Lung (tissue), 12 donors: ENCODE data around the gene LRFN3. TPM values are rescaled to one million over a fixed set of nuclear protein-coding genes. Genes with fewer than 3 reads are reported as not detected.

Source experiments
- ATAC-seq: fragments of 200-7000 bp; cut with Tn5 transposase; one replicate; pipeline ENCODE4 v1.9.1; 2020; ENCODE audit warnings: moderate number of reproducible peaks; ENCODE audit not compliant: insufficient read depth, low FRiP score
- DNase-seq, 3 donors: peaks; one replicate each; pipeline ENCODE4 v3.0.0-alpha.2; 2013 to 2017
- H3K27ac ChIP-seq, 2 donors: one replicate each; pipeline ENCODE4 v1.5.1; 2013; ENCODE audit warnings: mild to moderate bottlenecking in 2 of 2, moderate library complexity in 2 of 2, control low read depth in 1 of 2, inconsistent platforms in 1 of 2, low read depth in 1 of 2, low read length in 1 of 2
- H3K27me3 ChIP-seq, 3 donors: one replicate each; pipeline ENCODE4 v1.5.1; 2013; ENCODE audit warnings: low read length in 2 of 3; ENCODE audit not compliant: control insufficient read depth in 3 of 3, insufficient read depth in 3 of 3
- H3K36me3 ChIP-seq, 4 donors: one replicate each; pipeline ENCODE4 v1.5.1; 2013; ENCODE audit warnings: low read length in 4 of 4, mild to moderate bottlenecking in 1 of 4, moderate library complexity in 1 of 4; ENCODE audit not compliant: control insufficient read depth in 4 of 4, insufficient read depth in 4 of 4
- H3K4me1 ChIP-seq, 5 donors: one replicate each; pipeline ENCODE4 v1.5.1; 2013; ENCODE audit warnings: low read length in 5 of 5, mild to moderate bottlenecking in 2 of 5, moderate library complexity in 1 of 5; ENCODE audit not compliant: control insufficient read depth in 5 of 5, insufficient read depth in 5 of 5
- H3K4me3 ChIP-seq: one replicate; pipeline ENCODE4 v1.5.1; 2013; ENCODE audit warnings: mild to moderate bottlenecking, control low read depth, moderate library complexity
- H3K9ac ChIP-seq, 2 donors: one replicate each; pipeline ENCODE4 v1.5.1; 2013; ENCODE audit warnings: low read length in 2 of 2, control low read depth in 1 of 2; ENCODE audit not compliant: insufficient read depth in 1 of 2
- H3K9me3 ChIP-seq, 4 donors: one replicate each; pipeline ENCODE4 v1.5.1; 2013; ENCODE audit warnings: low read length in 3 of 4, mild to moderate bottlenecking in 1 of 4, moderate library complexity in 1 of 4; ENCODE audit not compliant: control insufficient read depth in 4 of 4, insufficient read depth in 3 of 4
- WGBS, 2 donors: extraction: QIAGEN DNeasy Blood & Tissue Kit; methylation state at CpG; one replicate each; pipeline ENCODE4 v1.1.7; 2013; 5-methylcytosine and 5-hydroxymethylcytosine counted together
- polyA plus RNA-seq, 2 donors: library from polyadenylated mRNA; stranded (reverse); fragments of 200-250 nt; gene quantifications; one replicate each; pipeline ENCODE4 v1.2.1, GENCODE V29; 2013
- total RNA-seq, 2 donors: library from RNA; depleted of rRNA in 1 of 2; stranded (reverse); fragments of >200 nt in 1 of 2; gene quantifications; one replicate each; pipeline ENCODE4 v1.2.1, GENCODE V29; 2014 to 2021
- TF ChIP-seq, protein P1 (sequence below): IDR thresholded peaks from 2 replicates; pipeline ENCODE4 v1.5.1; 2012; ENCODE audit warnings: mild to moderate bottlenecking; ENCODE audit errors: control extremely low read depth, extremely low read depth
- donor health status: control.
- donor health status: control.
- donor health status: Bipolar disorder and iron deficiency.
- donor health status: healthy.
- donor health status: DM: yes; HTN: yes; CAD: no.

LRFN3 gene
- total and polyA plus RNA-seq, 4 donors, result 3.6 to 14.0 (median 7.6) TPM

DNA sequence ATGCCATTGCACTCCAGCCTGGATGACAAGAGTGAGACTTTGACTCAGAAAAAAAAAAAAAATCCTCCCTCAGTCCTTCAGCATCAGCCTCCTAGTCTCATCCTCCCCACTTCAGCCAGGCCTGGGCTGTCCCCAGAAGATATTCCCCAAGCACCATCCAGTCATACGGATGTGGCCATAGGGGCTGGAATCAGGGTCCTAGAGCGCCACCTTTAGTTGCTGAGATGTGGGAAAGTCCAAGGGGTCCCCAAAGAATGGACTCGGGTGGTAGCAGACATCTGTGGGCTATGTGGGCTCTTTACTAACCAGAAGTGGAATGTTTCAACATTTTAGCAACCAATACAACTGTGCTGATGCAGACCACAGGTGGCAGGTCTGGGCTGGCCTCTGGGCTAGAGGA is 25.0 kb upstream of the LRFN3 start:
- Histone ChIP-seq H3K27me3 (no peaks in the 10 kb centered on the region), H3K27ac (no peak overlapping the region), H3K9me3 (peaks cover 0 to 1% (median 0%) of the 10 kb centered on the region in 4 donors), H3K36me3 (no peaks in the 10 kb centered on the region), H3K9ac (no peak overlapping the region), H3K4me1 (peaks cover 0 to 11% (median 0%) of the 10 kb centered on the region in 5 donors), H3K4me3 (no peak overlapping the region)
- WGBS, 2 donors, result 45 to 57% methylated on average over 3 of the region's 3 CpGs
- DNase-seq (no peak), ATAC-seq (no peak)
- TF ChIP-seq, protein P1, sequence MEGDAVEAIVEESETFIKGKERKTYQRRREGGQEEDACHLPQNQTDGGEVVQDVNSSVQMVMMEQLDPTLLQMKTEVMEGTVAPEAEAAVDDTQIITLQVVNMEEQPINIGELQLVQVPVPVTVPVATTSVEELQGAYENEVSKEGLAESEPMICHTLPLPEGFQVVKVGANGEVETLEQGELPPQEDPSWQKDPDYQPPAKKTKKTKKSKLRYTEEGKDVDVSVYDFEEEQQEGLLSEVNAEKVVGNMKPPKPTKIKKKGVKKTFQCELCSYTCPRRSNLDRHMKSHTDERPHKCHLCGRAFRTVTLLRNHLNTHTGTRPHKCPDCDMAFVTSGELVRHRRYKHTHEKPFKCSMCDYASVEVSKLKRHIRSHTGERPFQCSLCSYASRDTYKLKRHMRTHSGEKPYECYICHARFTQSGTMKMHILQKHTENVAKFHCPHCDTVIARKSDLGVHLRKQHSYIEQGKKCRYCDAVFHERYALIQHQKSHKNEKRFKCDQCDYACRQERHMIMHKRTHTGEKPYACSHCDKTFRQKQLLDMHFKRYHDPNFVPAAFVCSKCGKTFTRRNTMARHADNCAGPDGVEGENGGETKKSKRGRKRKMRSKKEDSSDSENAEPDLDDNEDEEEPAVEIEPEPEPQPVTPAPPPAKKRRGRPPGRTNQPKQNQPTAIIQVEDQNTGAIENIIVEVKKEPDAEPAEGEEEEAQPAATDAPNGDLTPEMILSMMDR, result no peak

- WGBS, 2 donors, result 43 to 58% methylated on average over 5 of the region's 5 CpGs
- Histone ChIP-seq H3K9ac (no peak overlapping the region), H3K27ac (no peak overlapping the region), H3K4me3 (no peak overlapping the region), H3K4me1 (peaks cover 0 to 7% (median 0%) of the 10 kb centered on the region in 5 donors), H3K36me3 (no peaks in the 10 kb centered on the region), H3K27me3 (no peaks in the 10 kb centered on the region), H3K9me3 (peaks cover 0 to 1% (median 0%) of the 10 kb centered on the region in 4 donors)
- no peak for DNase-seq
- TF ChIP-seq, protein P1, result no peak
- ATAC-seq, result no peak
These were observed 24.4 kb upstream of the LRFN3 start for GRCh38 chr19:35911790-35912189.

DNA sequence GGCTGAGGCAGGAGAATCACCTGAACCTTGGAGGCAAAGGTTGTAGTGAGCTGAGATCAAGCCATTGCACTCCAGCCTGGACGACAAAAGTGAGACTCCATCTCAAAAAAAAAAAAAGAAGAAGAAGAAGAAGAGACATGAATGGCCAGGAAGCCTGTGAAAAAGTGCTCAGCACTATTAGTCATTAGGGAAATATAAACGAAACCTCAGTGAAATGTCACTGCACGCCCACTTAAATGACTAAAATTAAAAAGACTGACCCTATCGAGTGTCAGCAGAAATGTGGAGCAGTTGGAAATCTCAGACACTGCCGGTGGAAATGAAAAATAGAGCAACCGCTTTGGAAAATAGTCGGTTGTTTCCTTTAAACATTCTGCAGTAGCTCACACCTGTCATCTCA is 22.6 kb upstream of the LRFN3 start:
- ATAC-seq (no peak), DNase-seq (no peak)
- H3K36me3 ChIP-seq, result no peaks in the 10 kb centered on the region
- no peak overlapping the region for H3K9ac ChIP-seq
- no peaks in the 10 kb centered on the region for H3K27me3 ChIP-seq
- H3K9me3 ChIP-seq, result peaks cover 0 to 1% (median 0%) of the 10 kb centered on the region in 4 donors
- H3K4me1 ChIP-seq, result no peaks in the 10 kb centered on the region
- WGBS, 2 donors, result 40 to 46% methylated on average over 7 of the region's 7 CpGs
- TF ChIP-seq, protein P1, result no peak
- H3K4me3 ChIP-seq, result no peak overlapping the region
- no peak overlapping the region for H3K27ac ChIP-seq

DNA sequence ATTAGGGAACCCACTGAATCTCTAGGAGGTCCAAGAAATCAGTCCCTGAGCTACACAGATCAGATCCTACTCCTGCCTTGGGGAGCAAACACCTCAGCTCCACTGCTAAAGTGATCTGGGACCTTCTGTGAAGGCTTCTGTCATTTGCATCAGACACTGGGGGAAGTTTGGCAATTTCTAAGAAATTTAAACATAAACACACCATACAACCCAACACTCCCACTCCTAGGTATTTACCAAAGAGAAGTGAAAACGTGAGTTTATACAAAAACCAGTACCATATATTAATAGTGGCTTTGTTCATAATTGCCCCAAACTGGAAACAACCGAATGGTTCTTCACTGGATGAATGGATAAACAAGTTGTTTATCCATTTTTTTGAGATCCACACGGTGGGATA is 20.7 kb upstream of the LRFN3 start:
- H3K9ac ChIP-seq, result no peak overlapping the region
- no peak overlapping the region for H3K27ac ChIP-seq
- TF ChIP-seq, protein P1, result no peak
- ATAC-seq (no peak), DNase-seq (no peak)
- H3K9me3 ChIP-seq, result peaks cover 0 to 1% (median 0%) of the 10 kb centered on the region in 4 donors
- H3K36me3 ChIP-seq, result no peaks in the 10 kb centered on the region
- H3K4me1 ChIP-seq, result no peaks in the 10 kb centered on the region
- WGBS, 2 donors, result 53 to 58% methylated on average over 3 of the region's 3 CpGs
- H3K27me3 ChIP-seq, result no peaks in the 10 kb centered on the region
- no peak overlapping the region for H3K4me3 ChIP-seq
